NCI-H2029 (cell line): ENCODE measurements around the gene PALD1.

Experiments used
- DNase-seq: peaks from one replicate; lab custom pipeline; 2025; lab: John Stamatoyannopoulos, UW

PALD1 gene

DNA sequence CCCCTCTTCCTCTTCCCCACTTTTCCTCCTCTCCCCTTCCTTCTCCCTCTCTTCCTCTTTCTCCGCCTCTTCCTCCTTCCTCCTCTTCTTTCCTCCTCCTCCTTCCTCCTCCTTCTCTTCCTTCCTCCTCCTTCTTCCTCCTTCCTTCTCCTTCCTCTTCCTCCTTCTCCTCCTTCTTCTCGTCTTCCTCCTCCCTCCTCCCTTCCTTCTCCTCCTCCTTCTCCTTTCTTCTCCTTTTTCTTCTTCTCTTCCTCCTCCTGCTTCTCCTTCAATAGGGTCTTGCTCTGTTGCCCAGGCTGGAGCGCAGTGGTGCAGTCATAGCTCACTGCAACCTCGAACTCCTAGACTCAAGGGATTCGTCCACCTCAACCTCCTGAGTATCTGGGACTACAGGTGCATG, 56.9 kb downstream of the PALD1 start:
- no peak for DNase-seq

DNA sequence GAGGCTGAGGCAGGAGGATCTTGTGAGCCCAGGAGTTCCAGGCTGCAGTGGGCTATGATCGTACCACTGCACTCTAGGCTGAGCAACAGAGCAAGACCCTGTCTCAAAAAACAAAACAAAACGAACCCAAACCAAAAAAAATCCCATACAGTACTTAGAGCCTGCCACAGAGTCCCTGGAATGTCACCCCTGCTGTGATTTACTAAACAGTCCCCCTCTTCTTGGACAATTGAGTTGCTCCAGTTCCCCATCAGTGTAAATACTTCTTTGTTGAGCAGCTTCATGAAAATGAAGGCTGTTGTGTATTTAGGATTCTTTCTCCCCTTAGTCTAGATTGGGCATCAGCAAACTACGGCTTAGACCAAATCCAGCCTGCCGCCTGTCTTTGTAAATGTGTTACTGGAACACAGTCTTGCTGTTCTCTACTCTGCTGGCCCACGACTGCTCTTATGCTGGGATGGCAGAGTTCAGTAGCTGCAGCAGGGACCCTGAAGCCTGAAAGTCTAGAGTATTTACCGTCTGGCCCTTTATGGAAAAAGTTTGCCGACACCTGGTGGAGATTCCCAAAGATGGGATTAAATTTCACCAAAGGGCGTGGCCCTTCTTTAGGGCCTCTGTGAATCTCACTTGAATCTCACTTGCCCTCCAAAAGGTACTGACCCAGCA, 57.8 kb downstream of the PALD1 start:
- DNase-seq: no peak

DNA sequence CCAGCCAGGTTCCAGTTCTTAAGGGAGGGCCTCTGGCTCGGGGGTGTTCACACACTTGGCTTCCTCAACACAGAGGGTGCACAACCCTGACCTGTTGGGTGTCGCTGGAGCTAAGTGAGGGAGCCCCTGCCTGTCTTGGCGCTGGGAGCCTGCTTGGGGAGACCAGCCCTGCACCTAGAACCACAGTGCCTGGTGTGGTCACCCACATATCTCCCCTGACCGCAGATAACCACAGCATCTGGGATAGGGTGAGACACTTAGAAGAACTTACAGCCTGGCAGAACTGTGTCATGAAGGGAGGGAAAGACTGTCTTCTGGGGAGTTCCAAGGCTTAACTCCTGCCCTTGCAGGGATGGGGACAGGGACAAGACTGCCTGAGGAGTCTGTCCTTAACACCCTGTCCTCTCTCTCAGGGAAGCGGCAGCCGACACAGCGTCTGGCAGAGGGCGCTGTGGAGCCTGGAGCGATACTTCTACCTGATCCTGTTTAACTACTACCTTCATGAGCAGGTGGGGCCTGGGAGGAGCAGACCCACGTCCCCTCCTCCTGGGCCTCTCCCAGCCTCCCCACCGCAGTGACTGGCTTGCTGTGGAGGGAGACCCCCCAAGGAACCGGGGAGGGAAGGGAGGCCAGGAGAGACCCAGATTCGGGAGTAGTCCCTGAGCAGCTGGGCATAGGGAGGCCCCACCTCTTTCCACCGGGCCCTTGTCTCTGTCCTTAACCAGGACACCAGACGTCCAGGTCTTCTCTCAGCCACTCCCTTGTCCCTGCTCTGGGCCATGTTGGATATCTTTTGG, 59.0 kb downstream of the PALD1 start:
- DNase-seq: no peak

DNA sequence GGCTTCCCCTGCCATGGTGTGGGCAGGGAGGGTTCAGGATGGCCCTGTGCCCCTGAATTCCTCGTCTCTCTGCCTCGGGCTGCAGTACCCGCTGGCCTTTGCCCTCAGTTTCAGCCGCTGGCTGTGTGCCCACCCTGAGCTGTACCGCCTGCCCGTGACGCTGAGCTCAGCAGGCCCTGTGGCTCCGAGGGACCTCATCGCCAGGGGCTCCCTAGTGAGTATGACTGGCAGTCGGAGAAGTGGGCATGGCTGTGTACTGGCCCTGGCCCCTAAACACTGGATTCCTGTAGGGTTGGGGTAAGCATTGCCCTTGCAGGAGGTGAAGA, 59.6 kb downstream of the PALD1 start:
- no peak for DNase-seq

DNA sequence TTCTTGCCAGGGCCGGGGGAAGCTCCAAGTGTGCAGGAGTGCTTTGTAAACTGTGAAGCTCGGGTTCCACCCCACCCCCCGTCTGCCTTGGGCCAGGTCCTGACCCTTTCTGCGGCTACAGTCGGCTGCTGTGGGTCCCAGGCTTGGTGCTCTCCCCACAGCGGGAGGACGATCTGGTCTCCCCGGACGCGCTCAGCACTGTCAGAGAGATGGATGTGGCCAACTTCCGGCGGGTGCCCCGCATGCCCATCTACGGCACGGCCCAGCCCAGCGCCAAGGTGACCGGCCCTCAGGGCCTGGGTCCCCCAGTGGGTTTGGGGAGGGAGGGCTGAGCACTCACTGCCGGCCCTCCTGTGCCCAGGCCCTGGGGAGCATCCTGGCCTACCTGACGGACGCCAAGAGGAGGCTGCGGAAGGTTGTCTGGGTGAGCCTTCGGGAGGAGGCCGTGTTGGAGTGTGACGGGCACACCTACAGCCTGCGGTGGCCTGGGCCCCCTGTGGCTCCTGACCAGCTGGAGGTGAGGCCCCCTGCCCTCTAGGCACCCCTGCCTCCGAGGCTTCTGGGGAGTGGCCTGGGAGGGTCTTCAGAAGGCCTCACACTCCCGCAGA, 60.3 kb downstream of the PALD1 start:
- no peak for DNase-seq

GRCh38 chr10:70539471-70539870, 60.9 kb downstream of the PALD1 start:
- DNase-seq: no peak

GRCh38 chr10:70540089-70540788, 61.7 kb downstream of the PALD1 start:
- DNase-seq: no peak

DNA sequence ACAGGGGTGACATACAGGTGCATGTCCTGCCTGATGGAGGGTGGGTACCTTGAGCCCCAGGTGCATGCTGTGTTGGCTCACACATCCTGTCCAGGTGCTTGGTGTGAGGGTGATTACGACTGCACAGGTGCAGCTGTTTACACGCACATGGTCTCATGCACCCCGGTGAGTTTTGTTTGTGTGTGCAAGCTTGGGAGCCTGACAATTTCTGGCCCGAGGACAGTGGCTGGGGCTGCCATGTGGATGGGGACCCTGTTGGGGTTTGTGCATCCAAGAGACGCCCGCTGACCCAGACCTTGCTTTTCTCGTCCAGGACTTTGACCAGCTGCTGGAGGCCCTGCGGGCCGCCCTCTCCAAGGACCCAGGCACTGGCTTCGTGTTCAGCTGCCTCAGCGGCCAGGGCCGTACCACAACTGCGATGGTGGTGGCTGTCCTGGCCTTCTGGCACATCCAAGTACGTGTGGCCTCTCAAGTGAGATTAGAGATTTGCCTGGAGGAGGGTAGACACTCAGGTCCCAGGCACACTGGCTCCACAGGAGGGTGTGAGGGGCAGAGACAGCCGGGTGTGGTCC, 62.3 kb downstream of the PALD1 start:
- no peak for DNase-seq

- DNase-seq: no peak
Observed at GRCh38 chr10:70541736-70542564, 63.4 kb downstream of the PALD1 start.

- no peak for DNase-seq
Observed at GRCh38 chr10:70542565-70542938, 64.0 kb downstream of the PALD1 start.

DNA sequence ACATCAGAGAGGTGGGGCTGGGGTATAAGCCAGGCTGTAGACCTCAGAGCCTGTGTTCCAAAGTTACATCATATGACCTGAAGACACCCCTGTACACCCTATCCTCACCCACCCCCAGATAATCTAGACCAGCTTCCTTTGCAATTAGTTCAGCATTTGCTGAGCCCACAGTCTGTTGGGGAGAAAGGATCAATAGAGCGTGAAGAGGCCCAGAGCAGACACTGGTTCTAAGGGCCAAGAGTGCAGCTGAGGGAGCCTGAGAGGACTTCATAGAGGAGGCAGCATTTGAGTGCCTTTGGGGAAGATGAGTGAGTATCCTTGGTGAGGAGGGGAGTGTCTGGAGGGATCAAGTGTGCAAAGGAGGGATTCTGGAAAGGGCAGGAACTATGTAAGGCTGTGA, 65.3 kb downstream of the PALD1 start:
- no peak for DNase-seq

- no peak for DNase-seq
Observed at GRCh38 chr10:70544431-70545340, 66.1 kb downstream of the PALD1 start.

GRCh38 chr10:70546584-70546983, 68.0 kb downstream of the PALD1 start:
- DNase-seq: no peak

- DNase-seq: no peak
Observed at GRCh38 chr10:70549351-70549961, 70.9 kb downstream of the PALD1 start.

DNA sequence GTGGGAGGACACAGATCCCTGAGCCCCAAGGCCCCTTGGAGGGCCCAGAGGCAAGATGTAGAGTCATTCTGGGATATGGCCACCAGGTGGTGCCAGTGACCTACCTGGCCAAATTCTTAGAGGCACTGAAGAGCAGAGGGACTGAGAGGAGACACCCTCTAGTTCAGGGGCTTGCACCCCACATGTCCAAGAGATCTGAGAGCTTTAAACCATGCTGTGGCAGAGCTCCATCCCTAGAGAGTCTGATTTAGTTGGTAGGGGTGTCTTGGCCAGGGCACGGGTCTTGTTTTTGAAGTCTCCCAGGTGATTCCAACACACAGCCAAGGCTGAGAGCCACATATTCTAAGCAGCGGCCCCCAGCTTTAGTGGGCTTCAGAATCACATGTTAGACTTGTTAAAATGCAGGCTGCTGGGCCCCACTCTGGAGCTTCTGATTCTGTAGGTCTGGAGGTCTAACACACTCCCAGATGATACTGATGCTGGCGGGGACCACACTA, 71.4 kb downstream of the PALD1 start:
- DNase-seq: no peak

GRCh38 chr10:70550459-70550858, 71.9 kb downstream of the PALD1 start:
- no peak for DNase-seq

GRCh38 chr10:70551466-70551865, 72.9 kb downstream of the PALD1 start:
- DNase-seq: no peak

- no peak for DNase-seq
Observed at GRCh38 chr10:70551971-70552422, 73.4 kb downstream of the PALD1 start.

- no peak for DNase-seq
Observed at GRCh38 chr10:70552586-70552985, 74.0 kb downstream of the PALD1 start.

DNA sequence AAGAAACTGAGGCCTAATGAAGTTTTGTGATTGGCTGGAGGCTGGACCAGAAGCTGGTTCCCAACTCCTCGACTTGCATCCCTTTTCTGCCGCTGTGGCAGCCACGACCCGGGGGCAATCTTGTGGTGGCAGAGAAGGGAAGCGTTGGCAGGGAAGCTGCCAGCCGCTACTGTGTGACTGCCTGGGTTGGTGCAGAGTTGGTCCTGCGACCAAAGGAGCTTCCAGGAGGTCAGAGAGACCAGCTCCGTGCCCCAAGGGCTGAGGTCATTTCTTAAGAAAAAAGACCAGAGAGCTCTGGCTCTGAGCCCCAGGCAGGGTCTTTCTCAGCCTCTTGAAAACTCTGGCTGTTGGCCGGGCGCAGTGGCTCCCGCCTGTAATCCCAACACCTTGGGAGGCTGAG, 76.8 kb downstream of the PALD1 start:
- DNase-seq: no peak
